K562 (cell line): ENCODE measurements around the gene PAQR7. TPM values are rescaled to one million over a fixed set of nuclear protein-coding genes. Genes with fewer than 3 reads are reported as not detected.

Experiments used
- ATAC-seq: fragments of 200-7000 bp; cut with Tn5 transposase; 3 replicates; pipeline ENCODE4 v1.9.1; 2020; ENCODE audit warnings: moderate library complexity
- BruUV-seq: library from RNA; stranded (reverse); fragments of 400-500 nt; replicated peaks from 2 replicates; lab custom pipeline; 2021; lab: Mats Ljungman, UMichigan
- CTCF ChIA-PET: fragments of 300-600 bp; formaldehyde crosslinking; extraction: SDS; loops from one replicate; lab custom pipeline; 2021; ENCODE audit warnings: low intra/inter-chr PET ratio; lab: Yijun Ruan, JAX
- POLR2A ChIA-PET: fragments of 300-600, 350-650 bp; sonication (Branson Sonifier 250); formaldehyde crosslinking; extraction: SDS; loops from one replicate; lab custom pipeline; 2021; ENCODE audit warnings: antibody characterized with exemption, inconsistent platforms; lab: Yijun Ruan, JAX
- DNase-seq, 4 experiments: peaks; one replicate each; pipeline versions ENCODE4 v3.0.0 to v3.0.0-alpha.2; 2011 to 2018; ENCODE audit warnings: low spot score in 3 of 4, mixed read lengths in 3 of 4; ENCODE audit errors: extremely low read depth in 1 of 4
- FAIRE-seq: peaks from 2 replicates; lab custom pipeline; 2011; peaks lifted over from hg19 to GRCh38; lab: Jason Lieb, UNC
- H2AFZ ChIP-seq: 2 replicates; pipeline ENCODE4 v1.6.0; 2011; ENCODE audit warnings: low read depth, low read length, control low read depth, inconsistent platforms
- H3K27ac ChIP-seq: fragments of 200-600 bp; 3 replicates; pipeline ENCODE4 v1.8.0; 2011; ENCODE audit warnings: low read depth, mild to moderate bottlenecking, control low read depth, inconsistent platforms, low read length, moderate library complexity, mixed read lengths; ENCODE audit errors: extremely low read depth
- H3K27me3 ChIP-seq, 2 experiments: fragments of 300-600 bp in 1 of 2; 2 replicates in 1 of 2; 3 replicates in 1 of 2; pipeline versions ENCODE4 v1.6.0 to v1.8.0; 2011; ENCODE audit warnings: inconsistent platforms in 2 of 2, low read length in 2 of 2, mild to moderate bottlenecking in 1 of 2, mixed read lengths in 1 of 2, moderate library complexity in 1 of 2; ENCODE audit not compliant: control insufficient read depth in 2 of 2, insufficient read depth in 2 of 2
- H3K36me3 ChIP-seq: fragments of 300-600 bp; 3 replicates; pipeline ENCODE4 v1.8.0; 2011; ENCODE audit warnings: mild to moderate bottlenecking, low read length, inconsistent platforms; ENCODE audit not compliant: control insufficient read depth, insufficient read depth
- H3K4me1 ChIP-seq, 2 experiments: fragments of 200-600 bp in 1 of 2; replicated peaks in 1 of 2; 2 replicates in 1 of 2; 3 replicates in 1 of 2; pipeline versions ENCODE4 v1.5.1 to v1.8.0; 2011; ENCODE audit warnings: inconsistent platforms in 2 of 2, low read length in 2 of 2, mild to moderate bottlenecking in 1 of 2, mixed read lengths in 1 of 2, moderate library complexity in 1 of 2; ENCODE audit not compliant: control insufficient read depth in 2 of 2, insufficient read depth in 2 of 2
- H3K4me2 ChIP-seq: 2 replicates; pipeline ENCODE4 v1.6.1; 2011; ENCODE audit warnings: low read length, control low read depth, inconsistent platforms, mixed read lengths; ENCODE audit not compliant: insufficient read depth
- H3K4me3 ChIP-seq: fragments of 200-600 bp; sonication (generic), shearing (Covaris generic); 2 replicates; pipeline ENCODE4 v1.5.1; 2016; ENCODE audit warnings: control low read depth, inconsistent platforms
- H3K79me2 ChIP-seq: fragments of 200-600 bp; 3 replicates; pipeline ENCODE4 v1.8.0; 2011; ENCODE audit warnings: low read length, inconsistent platforms; ENCODE audit not compliant: control insufficient read depth, insufficient read depth
- H3K9ac ChIP-seq, 2 experiments: 2 replicates each; pipeline versions ENCODE4 v1.6.0 to v1.6.1; 2011; ENCODE audit warnings: low read depth in 2 of 2, low read length in 2 of 2, control low read depth in 1 of 2, inconsistent platforms in 1 of 2, mild to moderate bottlenecking in 1 of 2, mixed read lengths in 1 of 2; ENCODE audit not compliant: insufficient read depth in 1 of 2
- H3K9me1 ChIP-seq: one replicate; pipeline ENCODE4 v1.6.0; 2011; ENCODE audit warnings: inconsistent platforms, mild to moderate bottlenecking, low read length, moderate library complexity; ENCODE audit not compliant: control insufficient read depth, insufficient read depth
- H3K9me3 ChIP-seq: replicated peaks from 2 replicates; pipeline ENCODE4 v1.5.1; 2011; ENCODE audit warnings: low read depth, low read length, inconsistent platforms; ENCODE audit not compliant: control insufficient read depth, insufficient read depth
- H4K20me1 ChIP-seq: replicated peaks from 2 replicates; pipeline ENCODE4 v1.6.1; 2011; ENCODE audit warnings: low read length, inconsistent platforms, mixed read lengths; ENCODE audit not compliant: control insufficient read depth, insufficient read depth
- CBX1 ChIP-seq: sonication (generic); IDR thresholded peaks from 2 replicates; pipeline ENCODE4 v1.6.1; 2016; ENCODE audit warnings: antibody characterized with exemption, low read depth, mild to moderate bottlenecking
- CCNT2 ChIP-seq: IDR thresholded peaks from 2 replicates; pipeline ENCODE4 v1.6.1; 2011; ENCODE audit warnings: borderline replicate concordance, low read depth, mild to moderate bottlenecking, moderate library complexity, mixed read lengths, low read length; ENCODE audit not compliant: insufficient read length; ENCODE audit errors: extremely low read depth
- CTBP1 ChIP-seq: fragments of 450-650 bp; IDR thresholded peaks from 2 replicates; pipeline ENCODE4 v1.6.1; 2016; ENCODE audit warnings: borderline replicate concordance
- GABPA ChIP-seq: fragments of 200-800 bp; sonication (Bioruptor generic); conservative IDR thresholded peaks from 2 replicates; pipeline ENCODE4 v1.6.1; 2016; ENCODE audit warnings: low read depth, missing genetic modification characterization, missing compliant biosample characterization
- HOXB6 ChIP-seq: fragments of 250-450 bp; sonication (Bioruptor Pico); IDR thresholded peaks from 2 replicates; pipeline ENCODE4 v1.5.1; 2022; ENCODE audit warnings: mild to moderate bottlenecking, borderline replicate concordance
- NEUROD1 ChIP-seq: fragments of 150-350 bp; IDR thresholded peaks from 2 replicates; pipeline ENCODE4 v1.6.1; 2014; ENCODE audit warnings: borderline replicate concordance, low read length, low read depth; ENCODE audit not compliant: partially characterized antibody
- POLR3A ChIP-seq: IDR thresholded peaks from 2 replicates; pipeline ENCODE4 v1.6.1; 2011; ENCODE audit warnings: borderline replicate concordance, mild to moderate bottlenecking, moderate library complexity; ENCODE audit not compliant: insufficient read length, insufficient read depth; ENCODE audit errors: extremely low read depth
- POU5F1 ChIP-seq: fragments of 150-350 bp; IDR thresholded peaks from 2 replicates; pipeline ENCODE4 v1.6.1; 2014; ENCODE audit warnings: borderline replicate concordance, low read length, low read depth, mild to moderate bottlenecking; ENCODE audit not compliant: partially characterized antibody
- ZFP1 ChIP-seq: fragments of 450-650 bp; formaldehyde crosslinking; IDR thresholded peaks from 2 replicates; pipeline ENCODE4 v1.4.0; 2020; ENCODE audit warnings: mild to moderate bottlenecking, mixed read lengths
- WGBS: fragments of 100-300 bp; shearing (Covaris generic); methylation state at CpG from one replicate; pipeline ENCODE4 v1.1.6; 2016; ENCODE audit warnings: low coverage, mixed read lengths; ENCODE audit not compliant: insufficient coverage; ENCODE audit errors: missing lambda C conversion rate; 5-methylcytosine and 5-hydroxymethylcytosine counted together
- in situ Hi-C: fragments of 300-500 bp; cut with MboI; formaldehyde crosslinking; loops from 4 replicates; pipeline ENCODE4 v1.15.0; 2018; ENCODE audit warnings: inconsistent platforms, mixed read lengths
- intact Hi-C: fragments of 100-400 bp; cut with micrococcal nuclease; formaldehyde crosslinking; loops from 2 replicates; pipeline ENCODE4 v1.14.2; 2022
- polyA plus RNA-seq, 8 experiments: library from polyadenylated mRNA; depleted of rRNA in 4 of 8; stranded (reverse) in 5 of 8; unstranded in 3 of 8; fragments of >200 nt; fragmentation: Nextera tagmentation in 2 of 8; fragmentation: Illumina TruSeq in 1 of 8; extraction: Ambion mirVana in 2 of 8; extraction: Trizol in 1 of 8; gene quantifications; 2 replicates each; pipeline versions ENCODE4 v1.2.1 to v1.2.3, GENCODE V29; 2011 to 2014; ENCODE audit warnings: inconsistent platforms in 1 of 8, missing spikeins in 1 of 8
- total RNA-seq, 7 experiments: library from RNA; depleted of rRNA in 6 of 7; stranded (reverse); fragments of >200 nt in 6 of 7; fragmentation: Illumina TruSeq in 2 of 7; extraction: Trizol in 2 of 7; gene quantifications; 2 replicates each; pipeline versions ENCODE4 v1.2.1 to v1.2.3, GENCODE V29; 2011 to 2021; ENCODE audit warnings: low replicate concordance in 1 of 7
- TF ChIP-seq, protein P1 (sequence below): sonication (generic); formaldehyde crosslinking; IDR thresholded peaks from 2 replicates; pipeline ENCODE4 v1.8.0; 2023; ENCODE audit warnings: mild to moderate bottlenecking, missing genetic modification reagents
- TF ChIP-seq, protein P2 (sequence below): sonication (generic); formaldehyde crosslinking; IDR thresholded peaks from 2 replicates; pipeline ENCODE4 v1.8.0; 2022; ENCODE audit warnings: mild to moderate bottlenecking, missing genetic modification reagents

Gene PAQR7
- total and polyA plus RNA-seq, 9 of the 15 experiments (the other 6 are each of a cell fraction or from before 2014, with no cell fraction given), result 1.1 to 5.2 (median 2.6) TPM

DNA sequence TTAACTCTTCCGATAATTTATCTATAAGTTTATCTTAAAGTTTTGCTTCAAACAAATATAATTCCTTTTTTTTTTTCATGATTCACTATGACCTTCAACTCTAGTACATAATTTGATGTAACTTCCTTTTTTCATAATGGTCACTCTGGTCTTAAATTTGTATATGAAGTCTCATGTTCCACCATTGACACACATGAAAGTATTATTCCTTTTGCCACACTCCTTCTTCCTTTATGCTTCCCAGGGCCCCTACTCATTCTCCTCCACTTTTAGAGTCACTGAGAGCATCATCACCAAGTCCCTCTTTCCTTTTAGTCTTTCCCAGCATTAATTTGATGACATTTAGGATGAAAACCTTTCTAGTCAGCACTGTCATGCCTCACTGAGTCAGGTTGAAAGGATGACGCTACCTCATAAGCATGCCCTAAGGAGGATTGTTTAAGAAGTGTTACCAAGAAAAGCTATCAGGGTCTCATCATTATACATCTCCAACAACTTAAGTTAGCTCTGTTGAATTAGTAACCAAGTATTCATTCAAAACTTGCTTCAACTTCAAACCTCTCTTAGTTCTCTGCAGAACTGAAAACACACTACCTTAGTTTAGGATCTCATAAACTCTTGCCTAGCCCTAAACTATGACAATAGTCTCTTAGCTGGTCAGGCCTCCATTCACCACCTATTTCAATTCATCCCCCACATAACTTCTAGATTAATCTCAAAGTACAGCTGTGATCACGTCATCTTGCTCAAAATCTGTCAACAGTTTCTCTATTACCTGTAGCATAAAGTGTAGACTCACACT lies 30.8 kb downstream of the PAQR7 start:
- no TSS peak for BruUV-seq
- 75% methylated on average over 3 of the region's 3 CpGs for WGBS
- Histone ChIP-seq H3K79me2 (peaks cover 88% of the 10 kb centered on the region), H3K27ac (no peak overlapping the region), H3K9ac (no peak overlapping the region), H4K20me1 (peaks cover 6% of the 10 kb centered on the region; the same call in 1 of the 2 replicates), H3K9me3 (no peaks in the 10 kb centered on the region), H3K36me3 (peaks cover 41% of the 10 kb centered on the region; the same call in 2 of the 3 replicates), H3K4me3 (no peak overlapping the region), H3K27me3 (no peaks in the 10 kb centered on the region), H3K4me2 (no peak overlapping the region), H3K9me1 (no peaks in the 10 kb centered on the region), H3K4me1 (peaks cover 0 to 18% of the 10 kb centered on the region in 2 experiments; a peak in 3 of 5 replicates), H2AFZ (no peak overlapping the region)
- ATAC-seq (no peak), DNase-seq (no peak), FAIRE-seq (no peak)
- intact Hi-C loops, result no loop called here
- ChIA-PET CTCF (no interaction called here), POLR2A (interaction anchor here (0.6 to 10.8 kb wide), 8 partner anchors 9 to 529 kb away, joined by 3 to 108 read pairs (median 4); partner anchors contain the start of genes AUNIP, MTFR1L and PAQR7)
- in situ Hi-C loops, result no loop called here
- TF ChIP-seq CCNT2 (no peak), ZFP1 (CRISPR knock-in tag) (no peak), NEUROD1 (no peak), POU5F1 (no peak), CTBP1 (no peak), HOXB6 (CRISPR knock-in tag) (no peak), CBX1 (no peak), GABPA (tag) (no peak), POLR3A (no peak)
- TF ChIP-seq, protein P1, sequence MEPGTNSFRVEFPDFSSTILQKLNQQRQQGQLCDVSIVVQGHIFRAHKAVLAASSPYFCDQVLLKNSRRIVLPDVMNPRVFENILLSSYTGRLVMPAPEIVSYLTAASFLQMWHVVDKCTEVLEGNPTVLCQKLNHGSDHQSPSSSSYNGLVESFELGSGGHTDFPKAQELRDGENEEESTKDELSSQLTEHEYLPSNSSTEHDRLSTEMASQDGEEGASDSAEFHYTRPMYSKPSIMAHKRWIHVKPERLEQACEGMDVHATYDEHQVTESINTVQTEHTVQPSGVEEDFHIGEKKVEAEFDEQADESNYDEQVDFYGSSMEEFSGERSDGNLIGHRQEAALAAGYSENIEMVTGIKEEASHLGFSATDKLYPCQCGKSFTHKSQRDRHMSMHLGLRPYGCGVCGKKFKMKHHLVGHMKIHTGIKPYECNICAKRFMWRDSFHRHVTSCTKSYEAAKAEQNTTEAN (CRISPR knock-in tag), result no peak
- TF ChIP-seq, protein P2, sequence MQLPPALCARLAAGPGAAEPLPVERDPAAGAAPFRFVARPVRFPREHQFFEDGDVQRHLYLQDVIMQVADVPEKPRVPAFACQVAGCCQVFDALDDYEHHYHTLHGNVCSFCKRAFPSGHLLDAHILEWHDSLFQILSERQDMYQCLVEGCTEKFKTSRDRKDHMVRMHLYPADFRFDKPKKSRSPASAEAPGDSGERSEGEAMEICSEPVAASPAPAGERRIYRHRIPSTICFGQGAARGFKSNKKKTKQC (CRISPR knock-in tag), result no peak
